ENCODE measurements around the gene KLC3.

Gene KLC3

DNA sequence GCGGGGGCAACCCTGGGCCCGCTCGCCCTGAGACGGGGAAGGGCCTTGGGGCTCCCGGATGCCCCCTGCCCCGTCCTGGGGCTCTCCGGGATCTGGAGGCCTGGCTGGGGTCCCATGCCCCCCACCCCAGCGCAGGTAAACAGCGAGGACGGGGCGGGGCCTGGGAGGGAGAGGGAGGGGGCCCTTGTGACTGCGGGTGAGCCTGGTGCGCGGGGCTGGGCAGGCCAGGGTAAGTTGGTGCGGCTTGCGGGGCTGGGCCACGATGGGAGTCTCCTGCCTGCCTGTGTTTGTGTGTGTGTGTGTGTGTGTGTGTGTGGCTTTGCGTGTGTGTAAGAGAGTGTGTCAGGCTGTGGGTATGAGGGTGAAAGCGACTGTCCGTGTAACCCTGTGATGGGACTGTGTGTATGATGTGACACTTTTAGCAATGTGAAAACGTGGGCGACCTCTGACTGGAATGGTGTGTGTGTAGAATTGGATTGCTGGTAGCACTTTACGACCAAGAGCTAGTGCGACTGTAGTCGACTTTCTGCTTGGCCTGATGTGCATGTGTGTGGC lies 426 bp downstream of the KLC3 start:
- H3K4me2 ChIP-seq (ENCODE audit: low read length): peak overlapping the region; percentile 50
- H3K36me3 ChIP-seq (ENCODE audit: control insufficient read depth, low read length): no peaks in the 10 kb centered on the region
- no peaks in the 10 kb centered on the region for H3K9me2 ChIP-seq (replicated peaks; ENCODE audit: control insufficient read depth, low read length)
- H4K20me1 ChIP-seq (ENCODE audit: control insufficient read depth, insufficient read depth, low read depth, low read length): no peaks in the 10 kb centered on the region
- H3K27me3 ChIP-seq (ENCODE audit: control insufficient read depth, low read length): peaks cover 4% of the 10 kb centered on the region; the same call in 1 of the 2 replicates
- H3K4me3 ChIP-seq (ENCODE audit: low read length): peak overlapping the region; percentile 17; the same call in 1 of the 2 replicates
- TF ChIP-seq, protein P1, sequence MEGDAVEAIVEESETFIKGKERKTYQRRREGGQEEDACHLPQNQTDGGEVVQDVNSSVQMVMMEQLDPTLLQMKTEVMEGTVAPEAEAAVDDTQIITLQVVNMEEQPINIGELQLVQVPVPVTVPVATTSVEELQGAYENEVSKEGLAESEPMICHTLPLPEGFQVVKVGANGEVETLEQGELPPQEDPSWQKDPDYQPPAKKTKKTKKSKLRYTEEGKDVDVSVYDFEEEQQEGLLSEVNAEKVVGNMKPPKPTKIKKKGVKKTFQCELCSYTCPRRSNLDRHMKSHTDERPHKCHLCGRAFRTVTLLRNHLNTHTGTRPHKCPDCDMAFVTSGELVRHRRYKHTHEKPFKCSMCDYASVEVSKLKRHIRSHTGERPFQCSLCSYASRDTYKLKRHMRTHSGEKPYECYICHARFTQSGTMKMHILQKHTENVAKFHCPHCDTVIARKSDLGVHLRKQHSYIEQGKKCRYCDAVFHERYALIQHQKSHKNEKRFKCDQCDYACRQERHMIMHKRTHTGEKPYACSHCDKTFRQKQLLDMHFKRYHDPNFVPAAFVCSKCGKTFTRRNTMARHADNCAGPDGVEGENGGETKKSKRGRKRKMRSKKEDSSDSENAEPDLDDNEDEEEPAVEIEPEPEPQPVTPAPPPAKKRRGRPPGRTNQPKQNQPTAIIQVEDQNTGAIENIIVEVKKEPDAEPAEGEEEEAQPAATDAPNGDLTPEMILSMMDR (IDR thresholded peaks at IDR 0.05; ENCODE audit: low read depth, low read length, poor library complexity, severe bottlenecking): no peak
- TF ChIP-seq EZH2phosphoT487 (IDR thresholded peaks at IDR 0.05; ENCODE audit: borderline replicate concordance, low read length): no peak
- H3K27ac ChIP-seq (ENCODE audit: low read depth, low read length): no peak overlapping the region
- peaks cover 8% of the 10 kb centered on the region for H3K4me1 ChIP-seq (ENCODE audit: control insufficient read depth, low read length)
- H3K9me3 ChIP-seq (ENCODE audit: control insufficient read depth, insufficient read depth, low read length): no peaks in the 10 kb centered on the region
- H3F3A ChIP-seq (ENCODE audit: control insufficient read depth, insufficient read depth): no peaks in the 10 kb centered on the region; the same call in 1 of the 2 replicates
- no peaks in the 10 kb centered on the region for H3K79me2 ChIP-seq (ENCODE audit: control insufficient read depth, low read length)

DNA sequence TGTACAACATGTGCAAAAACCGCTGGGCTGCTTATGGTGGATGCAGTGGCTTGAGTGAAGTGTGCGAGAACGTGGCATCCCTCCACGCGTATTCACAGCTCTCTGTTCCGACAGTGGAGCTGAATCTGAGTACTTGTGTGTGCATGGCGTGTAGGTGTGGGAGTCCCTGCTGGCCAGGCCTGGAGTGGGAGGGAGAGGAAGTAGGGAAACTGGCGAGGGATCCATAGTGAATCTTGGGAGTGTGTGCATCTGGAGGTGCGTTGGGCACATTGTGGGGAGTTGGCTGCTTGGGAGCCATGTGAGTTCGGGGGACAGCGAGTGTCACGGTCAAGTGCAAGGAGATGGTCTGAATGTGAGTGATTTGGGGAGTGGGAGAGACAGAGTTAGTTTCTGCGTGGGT lies 2.4 kb downstream of the KLC3 start:
- H3K27ac ChIP-seq (ENCODE audit: low read depth, low read length): no peak overlapping the region
- H3K79me2 ChIP-seq (ENCODE audit: control insufficient read depth, low read length): no peaks in the 10 kb centered on the region
- no peak overlapping the region for H3K4me3 ChIP-seq (ENCODE audit: low read length)
- H3K4me1 ChIP-seq (ENCODE audit: control insufficient read depth, low read length): peaks cover 8% of the 10 kb centered on the region
- no peaks in the 10 kb centered on the region for H3K9me3 ChIP-seq (ENCODE audit: control insufficient read depth, insufficient read depth, low read length)
- H3K9me2 ChIP-seq (replicated peaks; ENCODE audit: control insufficient read depth, low read length): no peaks in the 10 kb centered on the region
- H3K36me3 ChIP-seq (ENCODE audit: control insufficient read depth, low read length): no peaks in the 10 kb centered on the region
- H3K4me2 ChIP-seq (ENCODE audit: low read length): no peak overlapping the region
- no peaks in the 10 kb centered on the region for H4K20me1 ChIP-seq (ENCODE audit: control insufficient read depth, insufficient read depth, low read depth, low read length)
- TF ChIP-seq, protein P1 (IDR thresholded peaks at IDR 0.05; ENCODE audit: low read depth, low read length, poor library complexity, severe bottlenecking): no peak
- no peak for TF ChIP-seq EZH2phosphoT487 (IDR thresholded peaks at IDR 0.05; ENCODE audit: borderline replicate concordance, low read length)
- no peaks in the 10 kb centered on the region for H3F3A ChIP-seq (ENCODE audit: control insufficient read depth, insufficient read depth)
- H3K27me3 ChIP-seq (ENCODE audit: control insufficient read depth, low read length): no peaks in the 10 kb centered on the region

DNA sequence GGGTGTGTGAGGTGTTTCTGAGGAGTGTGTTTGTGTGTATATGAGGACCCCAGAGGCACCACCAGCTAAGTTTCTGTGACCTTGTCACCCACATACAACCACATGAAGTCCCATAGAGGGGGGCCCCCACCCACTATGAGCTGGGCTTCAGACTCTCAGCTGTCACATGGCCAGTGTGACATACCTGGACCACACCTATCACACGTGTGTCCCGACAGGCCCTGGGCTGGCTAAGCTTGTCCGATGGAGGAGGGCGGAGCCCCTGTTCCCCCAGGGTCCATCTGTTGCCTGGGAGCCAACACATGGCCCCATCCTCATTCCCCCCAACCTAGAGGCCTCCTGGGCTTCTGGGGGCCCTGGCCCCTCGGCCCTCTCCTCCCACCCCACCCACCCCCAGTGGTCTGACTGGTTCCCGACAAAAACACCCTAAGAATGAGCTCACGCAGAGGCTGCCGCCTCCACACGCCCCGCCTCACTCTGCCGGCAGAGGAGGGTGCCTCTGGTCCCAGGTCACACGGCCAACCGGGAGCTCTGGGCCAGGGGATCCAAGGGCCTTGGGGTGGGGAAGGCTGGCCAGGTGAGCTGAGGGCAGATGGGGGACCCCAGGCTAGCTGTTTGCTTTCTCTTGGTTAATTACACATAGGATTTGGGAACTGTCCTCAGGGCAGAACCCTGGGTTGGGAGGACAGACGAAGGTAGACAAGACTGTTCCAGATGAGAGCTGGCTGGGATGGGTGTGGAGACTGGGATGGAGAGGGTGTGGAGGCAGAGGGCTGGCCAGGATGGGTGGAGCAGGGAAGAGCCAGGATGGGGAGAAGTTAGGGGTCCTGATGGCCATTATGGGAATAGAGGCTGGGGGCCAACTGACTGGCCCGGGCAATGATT lies 4.3 kb downstream of the KLC3 start:
- Histone ChIP-seq H3K27me3 (ENCODE audit: control insufficient read depth, low read length) (no peaks in the 10 kb centered on the region), H3K4me1 (ENCODE audit: control insufficient read depth, low read length) (peaks cover 6% of the 10 kb centered on the region), H3K27ac (ENCODE audit: low read depth, low read length) (no peak overlapping the region), H3K36me3 (ENCODE audit: control insufficient read depth, low read length) (no peaks in the 10 kb centered on the region), H3F3A (ENCODE audit: control insufficient read depth, insufficient read depth) (no peaks in the 10 kb centered on the region), H4K20me1 (ENCODE audit: control insufficient read depth, insufficient read depth, low read depth, low read length) (no peaks in the 10 kb centered on the region), H3K9me3 (ENCODE audit: control insufficient read depth, insufficient read depth, low read length) (no peaks in the 10 kb centered on the region), H3K9me2 (replicated peaks; ENCODE audit: control insufficient read depth, low read length) (no peaks in the 10 kb centered on the region), H3K4me2 (ENCODE audit: low read length) (no peak overlapping the region), H3K4me3 (ENCODE audit: low read length) (no peak overlapping the region), H3K79me2 (ENCODE audit: control insufficient read depth, low read length) (no peaks in the 10 kb centered on the region)
- TF ChIP-seq, protein P1 (IDR thresholded peaks at IDR 0.05; ENCODE audit: low read depth, low read length, poor library complexity, severe bottlenecking): no peak
- no peak for TF ChIP-seq EZH2phosphoT487 (IDR thresholded peaks at IDR 0.05; ENCODE audit: borderline replicate concordance, low read length)
